CD14-positive monocyte (primary cell): Measurements from ENCODE around the gene ATOH8. TPM values are rescaled to one million over a fixed set of nuclear protein-coding genes. Genes with fewer than 3 reads are reported as not detected.
A peak's percentile ranks its signal among the peaks of the same experiment; 100 is the strongest.

Experiments
- DNase-seq, 3 donors: peaks; one replicate each; pipeline ENCODE4 v3.0.0-alpha.2; 2011 to 2022
- H2AFZ ChIP-seq: 2 replicates; pipeline ENCODE4 v1.6.0; 2012; ENCODE audit warnings: mild to moderate bottlenecking, low read depth, low read length, inconsistent platforms; ENCODE audit not compliant: insufficient read depth, poor library complexity, severe bottlenecking
- H3K27ac ChIP-seq, 2 donors: 1 replicate in 1 of 2; 2 replicates in 1 of 2; pipeline ENCODE4 v1.5.1; 2012 to 2013; ENCODE audit warnings: low read length in 2 of 2, control low read depth in 1 of 2, inconsistent platforms in 1 of 2, low read depth in 1 of 2, mild to moderate bottlenecking in 1 of 2
- H3K27me3 ChIP-seq, 2 donors: one replicate each; pipeline versions ENCODE4 v1.6.0 to v1.6.1; 2011 to 2013; ENCODE audit warnings: low read length in 2 of 2; ENCODE audit not compliant: control insufficient read depth in 2 of 2, insufficient read depth in 2 of 2
- H3K36me3 ChIP-seq, 2 donors: replicated peaks in 1 of 2; 1 replicate in 1 of 2; 2 replicates in 1 of 2; pipeline versions ENCODE4 v1.5.1 to v1.6.1; 2012 to 2013; ENCODE audit warnings: low read length in 2 of 2, control low read depth in 1 of 2, inconsistent platforms in 1 of 2, mild to moderate bottlenecking in 1 of 2; ENCODE audit not compliant: insufficient read depth in 2 of 2, control insufficient read depth in 1 of 2
- H3K4me1 ChIP-seq, 2 donors: 1 replicate in 1 of 2; 2 replicates in 1 of 2; pipeline versions ENCODE4 v1.5.1 to v1.6.1; 2012 to 2013; ENCODE audit warnings: low read length in 2 of 2, control low read depth in 1 of 2, inconsistent platforms in 1 of 2, mild to moderate bottlenecking in 1 of 2, moderate library complexity in 1 of 2; ENCODE audit not compliant: insufficient read depth in 2 of 2, control insufficient read depth in 1 of 2
- H3K4me2 ChIP-seq: replicated peaks from 2 replicates; pipeline ENCODE3; 2012; ENCODE audit warnings: low read length, moderate library complexity, mild to moderate bottlenecking; ENCODE audit not compliant: poor library complexity, severe bottlenecking; ENCODE audit errors: extremely low read depth
- H3K4me3 ChIP-seq, 3 experiments: fragments of 200-600 bp in 1 of 3; sonication (generic) in 1 of 3; replicated peaks in 1 of 3; 1 replicate in 2 of 3; 2 replicates in 1 of 3; pipeline ENCODE4 v1.5.1; 2011 to 2013; ENCODE audit warnings: low read length in 3 of 3, mild to moderate bottlenecking in 3 of 3, control low read depth in 2 of 3, low read depth in 2 of 3, inconsistent platforms in 1 of 3, moderate library complexity in 1 of 3
- H3K79me2 ChIP-seq: 2 replicates; pipeline ENCODE4 v1.6.0; 2012; ENCODE audit warnings: mild to moderate bottlenecking, control low read depth, inconsistent platforms, low read length, moderate library complexity; ENCODE audit not compliant: insufficient read depth
- H3K9ac ChIP-seq: 2 replicates; pipeline ENCODE4 v1.6.0; 2017; ENCODE audit warnings: low read length, mild to moderate bottlenecking; ENCODE audit not compliant: insufficient read depth, poor library complexity, severe bottlenecking
- H3K9me3 ChIP-seq, 2 donors: replicated peaks in 1 of 2; 1 replicate in 1 of 2; 2 replicates in 1 of 2; pipeline versions ENCODE4 v1.5.1 to v1.6.1; 2012 to 2013; ENCODE audit warnings: low read length in 2 of 2, control low read depth in 1 of 2; ENCODE audit not compliant: control insufficient read depth in 1 of 2, insufficient read depth in 1 of 2
- H4K20me1 ChIP-seq: 2 replicates; pipeline ENCODE4 v1.6.0; 2012; ENCODE audit warnings: mild to moderate bottlenecking, low read length, control low read depth, moderate library complexity; ENCODE audit not compliant: insufficient read depth
- H3K27ac Mint-ChIP-seq, 7 donors: one replicate each; pipeline ENCODE4 v1.8.0; 2020; ENCODE audit warnings: mild to moderate bottlenecking in 7 of 7, mixed read lengths in 7 of 7, moderate library complexity in 6 of 7, inconsistent platforms in 2 of 7
- H3K27me3 Mint-ChIP-seq, 3 donors: one replicate each; pipeline ENCODE4 v1.8.0; 2021 to 2022; ENCODE audit warnings: low read depth in 3 of 3, mild to moderate bottlenecking in 3 of 3, mixed read lengths in 3 of 3, moderate library complexity in 3 of 3, inconsistent platforms in 1 of 3
- H3K36me3 Mint-ChIP-seq, 2 donors: one replicate each; pipeline ENCODE4 v1.8.0; 2020; ENCODE audit warnings: mixed read lengths in 2 of 2, inconsistent platforms in 1 of 2, mild to moderate bottlenecking in 1 of 2
- H3K4me1 Mint-ChIP-seq: one replicate; pipeline ENCODE4 v1.8.0; 2020; ENCODE audit warnings: mild to moderate bottlenecking, mixed read lengths
- H3K4me3 Mint-ChIP-seq, 2 donors: one replicate each; pipeline ENCODE4 v1.8.0; 2020; ENCODE audit warnings: mild to moderate bottlenecking in 2 of 2, mixed read lengths in 2 of 2, moderate library complexity in 1 of 2
- H3K9me3 Mint-ChIP-seq, 7 donors: one replicate each; pipeline ENCODE4 v1.8.0; 2020 to 2022; ENCODE audit warnings: mixed read lengths in 7 of 7, mild to moderate bottlenecking in 6 of 7, moderate library complexity in 6 of 7, inconsistent platforms in 2 of 7
- CTCF ChIP-seq: fragments of 200-600 bp; IDR thresholded peaks from one replicate; pipeline ENCODE4 v1.8.0; 2022; ENCODE audit warnings: antibody characterized with exemption, mild to moderate bottlenecking
- WGBS: methylation state at CpG from one replicate; pipeline ENCODE4 v1.1.5; 2013; ENCODE audit warnings: missing lambda C conversion rate; ENCODE audit not compliant: insufficient coverage; 5-methylcytosine and 5-hydroxymethylcytosine counted together
- intact Hi-C, 2 donors: fragments of 100-400 bp; cut with micrococcal nuclease; formaldehyde crosslinking; loops; one replicate each; pipeline versions ENCODE4 v1.15.0 to v1.15.1; 2023
- polyA plus RNA-seq, 3 donors: library from polyadenylated mRNA; depleted of rRNA in 1 of 3; unstranded in 2 of 3; stranded (reverse) in 1 of 3; fragments of 300-500 nt in 2 of 3; fragments of >200 nt in 1 of 3; fragmentation: Illumina TruSeq in 2 of 3; gene quantifications; 1 replicate in 2 of 3; 2 replicates in 1 of 3; pipeline ENCODE4 v1.2.3, GENCODE V29; 2012 to 2021

ATOH8 gene
- polyA plus RNA-seq, 3 donors: 2.0 to 3.9 (median 2.1) TPM

- intact Hi-C loops: loop anchor here in 1 of 2 donors (5.0 kb wide), 1 partner anchor 34 kb away; no protein-coding TSS in a partner anchor
- peak overlapping the region in 1 of 2 donors; percentile 21 for H3K4me3 Mint-ChIP-seq
These were observed 47.7 kb upstream of the ATOH8 start for GRCh38 chr2:85706063-85706462.

GRCh38 chr2:85706599-85707296 is 47.0 kb upstream of the ATOH8 start:
- Histone ChIP-seq H3K79me2 (no peaks in the 10 kb centered on the region), H3K9me3 (no peaks in the 10 kb centered on the region), H3K27me3 (no peaks in the 10 kb centered on the region), H3K4me2 (peak overlapping the region; percentile 64), H3K4me1 (peaks cover 100% of the 10 kb centered on the region in 2 donors), H3K4me3 (peak overlapping the region in 1 of 3 experiments; percentile 53), H3K27ac (peak overlapping the region; percentile 97 to 99), H2AFZ (peak overlapping the region; percentile 5), H3K36me3 (no peaks in the 10 kb centered on the region), H4K20me1 (no peaks in the 10 kb centered on the region), H3K9ac (peak overlapping the region; percentile 77)
- 16% methylated on average over 7 of the region's 10 CpGs for WGBS
- peaks cover 92% of the 10 kb centered on the region for H3K4me1 Mint-ChIP-seq
- peaks cover 0 to 3% (median 2%) of the 10 kb centered on the region in 7 donors for H3K9me3 Mint-ChIP-seq
- H3K27ac Mint-ChIP-seq: peak overlapping the region; percentile 97 to 100 (median 99)
- DNase-seq: peak; percentile 92 to 98 (median 95)
- H3K36me3 Mint-ChIP-seq: peaks cover 3 to 5% of the 10 kb centered on the region in 2 donors
- TF ChIP-seq CTCF: no peak
- no peaks in the 10 kb centered on the region for H3K27me3 Mint-ChIP-seq
- peak overlapping the region; percentile 7 to 52 for H3K4me3 Mint-ChIP-seq
- intact Hi-C loops: loop anchor here in 1 of 2 donors (5.0 kb wide), 1 partner anchor 34 kb away; no protein-coding TSS in a partner anchor

More at GRCh38 chr2:85706063-85706462, 47.7 kb upstream of the ATOH8 start:
- Histone ChIP-seq H3K27me3 (no peaks in the 10 kb centered on the region), H3K27ac (peak overlapping the region; percentile 97 to 99), H3K4me3 (peak overlapping the region in 1 of 3 experiments; percentile 53), H3K4me1 (peaks cover 100% of the 10 kb centered on the region in 2 donors), H3K9me3 (no peaks in the 10 kb centered on the region), H3K4me2 (peak overlapping the region; percentile 64), H2AFZ (no peak overlapping the region), H3K9ac (peak overlapping the region; percentile 77), H4K20me1 (no peaks in the 10 kb centered on the region), H3K36me3 (no peaks in the 10 kb centered on the region), H3K79me2 (no peaks in the 10 kb centered on the region)
- Mint-ChIP-seq H3K27ac (peak overlapping the region; percentile 97 to 100 (median 99)), H3K27me3 (no peaks in the 10 kb centered on the region), H3K4me1 (peaks cover 88% of the 10 kb centered on the region), H3K36me3 (peaks cover 3 to 5% of the 10 kb centered on the region in 2 donors), H3K9me3 (peaks cover 0 to 4% (median 2%) of the 10 kb centered on the region in 7 donors)
- 37% methylated on average over 3 of the region's 6 CpGs for WGBS
- no peak for DNase-seq
- TF ChIP-seq CTCF: no peak
